ENCODE measurements around the gene DGKI. TPM values are rescaled to one million over a fixed set of nuclear protein-coding genes. Genes with fewer than 3 reads are reported as not detected.

Gene DGKI
- total RNA-seq (2022; extraction: Qiagen RNA extraction; ENCODE audit: low read depth) = 0.11 to 0.97 TPM (median 0.35 TPM) in 3 of 5 replicates, not detected in the others

GRCh38 chr7:137846827-137847567 is at the start of gene DGKI:
Gene DGKI (minus strand): TSS chr7:137846974.

GRCh38 chr7:137343281-137343841 is 503.4 kb downstream of the DGKI start, which contains the start of gene PTN:
Gene PTN (minus strand): TSS chr7:137343733. CDS start chr7:137254973, 88,760 bp downstream.

Other genes starting within 250 kb of the DGKI start
- 22.3 to 33.7 TPM (median 30.7 TPM) in 5 replicates for gene CREB3L2, start 155.1 kb upstream of the DGKI start, total RNA-seq (2022; extraction: Qiagen RNA extraction; ENCODE audit: low read depth)
- not detected in 5 replicates for gene AKR1D1, start 229.5 kb upstream of the DGKI start, total RNA-seq (2022; extraction: Qiagen RNA extraction; ENCODE audit: low read depth)